22Rv1 (cell line): Measurements from ENCODE around the gene CDK3.
"Not testable (repeated sequence)": the region's sequence is repeated elsewhere in the genome, so short reads cannot be mapped to it uniquely, and the experiment has no call there.

Source experiments
- H3K27ac ChIP-seq: fragments of 450-650 bp; 2 replicates; pipeline ENCODE4 v1.5.1; 2017
- ZFX ChIP-seq: fragments of 450-650 bp; IDR thresholded peaks from 2 replicates; pipeline ENCODE4 v1.6.1; 2017; ENCODE audit warnings: antibody characterized with exemption, borderline replicate concordance
- TF ChIP-seq, protein P1 (sequence below): fragments of 450-650 bp; IDR thresholded peaks from 2 replicates; pipeline ENCODE4 v1.5.1; 2017; ENCODE audit warnings: mild to moderate bottlenecking

The CDK3 gene

DNA sequence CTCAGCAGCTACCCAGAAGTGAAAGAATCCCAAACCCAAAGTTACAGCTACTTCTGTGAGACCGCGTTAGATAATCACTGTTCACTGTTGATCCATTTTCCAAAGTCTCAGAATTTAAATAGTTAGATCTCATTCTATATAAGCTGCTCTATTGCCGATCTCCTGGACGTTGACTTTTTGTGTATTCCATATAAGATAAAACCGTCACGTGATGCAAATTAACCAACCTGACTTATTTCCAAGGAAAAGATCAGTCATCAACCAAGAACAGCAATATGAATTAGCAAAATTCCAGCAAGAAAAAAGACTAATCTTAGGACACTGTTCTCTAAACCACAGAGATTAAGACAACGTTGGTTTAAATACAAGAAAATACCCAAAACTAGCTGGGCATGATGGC lies 30.0 kb upstream of the CDK3 start:
- TF ChIP-seq, protein P1, sequence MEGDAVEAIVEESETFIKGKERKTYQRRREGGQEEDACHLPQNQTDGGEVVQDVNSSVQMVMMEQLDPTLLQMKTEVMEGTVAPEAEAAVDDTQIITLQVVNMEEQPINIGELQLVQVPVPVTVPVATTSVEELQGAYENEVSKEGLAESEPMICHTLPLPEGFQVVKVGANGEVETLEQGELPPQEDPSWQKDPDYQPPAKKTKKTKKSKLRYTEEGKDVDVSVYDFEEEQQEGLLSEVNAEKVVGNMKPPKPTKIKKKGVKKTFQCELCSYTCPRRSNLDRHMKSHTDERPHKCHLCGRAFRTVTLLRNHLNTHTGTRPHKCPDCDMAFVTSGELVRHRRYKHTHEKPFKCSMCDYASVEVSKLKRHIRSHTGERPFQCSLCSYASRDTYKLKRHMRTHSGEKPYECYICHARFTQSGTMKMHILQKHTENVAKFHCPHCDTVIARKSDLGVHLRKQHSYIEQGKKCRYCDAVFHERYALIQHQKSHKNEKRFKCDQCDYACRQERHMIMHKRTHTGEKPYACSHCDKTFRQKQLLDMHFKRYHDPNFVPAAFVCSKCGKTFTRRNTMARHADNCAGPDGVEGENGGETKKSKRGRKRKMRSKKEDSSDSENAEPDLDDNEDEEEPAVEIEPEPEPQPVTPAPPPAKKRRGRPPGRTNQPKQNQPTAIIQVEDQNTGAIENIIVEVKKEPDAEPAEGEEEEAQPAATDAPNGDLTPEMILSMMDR = no peak
- TF ChIP-seq ZFX = no peak
- peak overlapping the region; percentile 22; the same call in 1 of the 2 replicates for H3K27ac ChIP-seq

- H3K27ac ChIP-seq = not testable (repeated sequence)
Observed at GRCh38 chr17:75975187-75975586, 25.5 kb upstream of the CDK3 start.

DNA sequence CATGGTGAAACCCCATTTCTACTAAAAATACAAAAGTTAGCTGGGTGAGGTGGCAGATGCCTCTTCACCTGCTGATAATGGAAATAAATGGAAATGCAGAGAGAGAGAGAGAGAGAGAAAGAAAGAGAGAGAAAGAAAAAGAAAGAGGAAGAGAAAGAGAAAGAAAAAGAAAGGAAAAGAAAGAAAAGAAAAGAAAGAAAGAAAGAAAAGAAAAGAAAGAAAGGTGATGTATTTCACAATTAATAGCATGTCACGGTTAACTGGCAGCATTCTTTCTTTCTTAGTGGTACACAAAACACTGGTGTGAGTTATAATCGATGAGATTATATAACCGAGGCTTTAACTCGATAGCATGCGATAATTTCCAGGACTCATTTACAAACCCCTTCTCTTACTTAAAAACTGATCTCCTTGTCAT lies 24.9 kb upstream of the CDK3 start:
- no peak for TF ChIP-seq ZFX
- TF ChIP-seq, protein P1 = no peak
- H3K27ac ChIP-seq = peak overlapping the region; percentile 7; the same call in 1 of the 2 replicates

DNA sequence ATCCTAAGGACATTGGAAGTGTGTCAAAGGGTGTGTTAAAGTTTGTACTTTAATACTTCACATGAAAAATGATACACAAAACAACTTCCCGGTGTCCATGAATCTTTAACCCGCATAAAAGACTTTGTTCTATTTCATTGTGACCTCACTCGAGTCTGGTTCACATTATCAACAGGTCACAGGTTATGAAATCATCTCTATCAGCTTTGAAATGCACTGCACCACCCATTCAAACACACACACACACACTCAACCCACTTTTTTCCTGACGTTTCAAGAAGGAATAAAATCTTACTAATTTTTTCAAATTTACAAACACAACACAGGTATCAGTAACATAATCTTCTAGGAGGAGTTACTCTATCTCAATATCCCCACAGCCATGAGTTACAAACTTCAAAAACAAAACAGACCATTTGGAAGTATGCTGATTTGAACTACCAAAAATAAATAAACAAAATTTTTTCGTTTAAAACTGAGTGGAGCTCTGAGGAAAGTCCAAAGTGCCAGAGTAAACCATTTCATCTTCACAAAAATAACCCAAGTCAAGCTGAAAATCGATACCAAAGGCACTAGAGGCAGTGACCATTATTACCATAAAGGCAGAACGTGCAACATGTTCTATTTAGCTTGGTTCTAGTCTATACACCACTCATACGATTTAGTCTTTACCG lies 24.3 kb upstream of the CDK3 start:
- H3K27ac ChIP-seq = peak overlapping the region; percentile 7; the same call in 1 of the 2 replicates
- TF ChIP-seq, protein P1 = no peak
- no peak for TF ChIP-seq ZFX

- H3K27ac ChIP-seq = peak within 1 kb of the TSS; percentile 96
- TF ChIP-seq ZFX = no peak
- TF ChIP-seq, protein P1 = peak; percentile 62
Observed at GRCh38 chr17:75978938-75979704, 21.5 kb upstream of the CDK3 start, which contains the start of the genes ACOX1 and TEN1. ACOX1 (minus strand) TSS chr17:75979166; CDS start chr17:75979073, 93 bp downstream. TEN1 (plus strand) TSS chr17:75979240; CDS start chr17:75986193, 6,953 bp downstream.

GRCh38 chr17:75979705-75980187 lies 20.9 kb upstream of the CDK3 start:
- H3K27ac ChIP-seq = peak overlapping the region; percentile 96
- no peak for TF ChIP-seq ZFX
- TF ChIP-seq, protein P1 = no peak

DNA sequence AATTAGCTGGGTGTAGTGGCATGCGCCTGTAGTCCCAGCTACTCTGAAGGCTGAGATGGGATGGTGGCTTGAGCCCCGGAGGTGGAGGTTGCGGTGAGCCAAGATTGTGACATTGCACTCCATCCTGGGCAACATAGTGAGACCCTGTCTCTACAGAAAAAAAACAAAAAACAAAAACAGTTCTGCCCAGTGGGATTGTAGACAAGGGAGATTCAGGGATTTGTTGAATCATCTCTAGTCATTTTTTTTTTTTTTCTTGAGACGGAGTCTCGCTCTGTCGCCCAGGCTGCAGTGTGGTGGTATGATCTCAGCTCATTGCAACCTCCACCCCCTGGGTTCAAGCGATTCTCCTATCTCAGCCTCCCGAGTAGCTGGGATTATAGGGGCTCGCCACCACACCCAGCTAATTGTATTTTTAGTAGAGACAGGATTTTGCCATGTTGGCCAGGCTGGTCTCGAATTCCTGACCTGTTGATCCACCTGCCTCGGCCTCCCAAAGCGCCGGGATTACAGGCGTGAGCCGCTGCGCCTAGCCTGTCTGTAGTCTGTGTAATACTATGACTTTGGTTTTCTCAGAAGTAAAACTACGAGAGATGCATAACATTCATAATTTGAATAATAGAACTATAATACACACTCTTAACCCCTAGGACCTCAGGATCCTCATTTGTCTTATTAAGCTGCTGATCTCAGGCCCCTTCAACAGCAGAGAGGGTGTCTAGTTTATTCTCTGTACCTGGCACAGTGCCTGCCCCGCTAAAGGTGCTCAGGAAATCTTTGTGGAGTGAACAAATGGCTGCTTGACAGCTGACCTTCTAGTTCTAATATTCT lies 20.3 kb upstream of the CDK3 start:
- no peak for TF ChIP-seq ZFX
- TF ChIP-seq, protein P1 = no peak
- H3K27ac ChIP-seq = peak overlapping the region; percentile 96
